Activated CD8-positive, alpha-beta T cell treated with anti-CD3 and anti-CD28 coated beads, Interleukin-2, amount 10 ng/mL, durations not matched to agents 7 days and 5 days (primary cell): ENCODE measurements around the gene AP1G1. TPM values are rescaled to one million over a fixed set of nuclear protein-coding genes. Genes with fewer than 3 reads are reported as not detected.

ENCODE experiments used
- ATAC-seq: fragments of 150-1000 bp; cut with Tn5 transposase; one replicate; pipeline ENCODE4 v1.10.0; 2021; ENCODE audit warnings: moderate library complexity
- CTCF ChIA-PET: fragments of 350-600 bp; sonication (Branson Sonifier 250); formaldehyde crosslinking; loops from one replicate; lab custom pipeline; 2021; ENCODE audit warnings: antibody characterized with exemption; lab: Charles Lee
- POLR2A ChIA-PET: fragments of 350-600 bp; sonication (Branson Sonifier 250); formaldehyde crosslinking; loops from one replicate; lab custom pipeline; 2021; ENCODE audit warnings: antibody characterized with exemption; lab: Charles Lee
- DNase-seq: peaks from one replicate; pipeline ENCODE4 v3.0.0-alpha.2; 2020
- H3K27ac Mint-ChIP-seq: one replicate; pipeline ENCODE4 v1.8.0; 2021; ENCODE audit warnings: mild to moderate bottlenecking, mixed read lengths
- H3K27me3 Mint-ChIP-seq: one replicate; pipeline ENCODE4 v1.8.0; 2021; ENCODE audit warnings: low read depth, mixed read lengths
- H3K36me3 Mint-ChIP-seq: one replicate; pipeline ENCODE4 v1.8.0; 2021; ENCODE audit warnings: low read depth, mixed read lengths
- H3K4me1 Mint-ChIP-seq: one replicate; pipeline ENCODE4 v1.8.0; 2021; ENCODE audit warnings: low read depth, mixed read lengths
- H3K4me3 Mint-ChIP-seq: one replicate; pipeline ENCODE4 v1.8.0; 2021; ENCODE audit warnings: mild to moderate bottlenecking, mixed read lengths
- H3K9me3 Mint-ChIP-seq: one replicate; pipeline ENCODE4 v1.8.0; 2022; ENCODE audit warnings: mixed read lengths; ENCODE audit not compliant: insufficient read depth
- total RNA-seq, 2 experiments: library from RNA; stranded (reverse); gene quantifications; one replicate each; pipeline ENCODE4 v1.2.3, GENCODE V29; 2021

Gene AP1G1
- total RNA-seq = 10 to 100 TPM; 74.9 to 77.4 TPM

GRCh38 chr16:71808593-71809459, at the start of gene AP1G1:
Gene AP1G1 (minus strand): TSS chr16:71808834. CDS start chr16:71789479, 19,355 bp downstream.
- ChIA-PET CTCF (interaction anchor here (0.8 to 2.9 kb wide), 7 partner anchors 15 to 244 kb away, joined by 3 to 29 read pairs (median 4); partner anchors contain the start of gene ZNF821), POLR2A (interaction anchor here (0.6 to 3.6 kb wide), 19 partner anchors 11 to 284 kb away, joined by 3 to 42 read pairs (median 4); partner anchors contain the start of genes ATXN1L, DHX38, IST1 and TXNL4B)
- peaks cover 15% of the 10 kb centered on the region for H3K36me3 Mint-ChIP-seq
- H3K27ac Mint-ChIP-seq = peak within 1 kb of the TSS; percentile 100
- peak within 1 kb of the TSS; percentile 90 for H3K4me3 Mint-ChIP-seq
- no peaks in the 10 kb centered on the region for H3K27me3 Mint-ChIP-seq
- DNase-seq (peak; percentile 96), ATAC-seq (peak; percentile 95)
- peaks cover 25% of the 10 kb centered on the region for H3K4me1 Mint-ChIP-seq
- H3K9me3 Mint-ChIP-seq = no peaks in the 10 kb centered on the region

- H3K36me3 Mint-ChIP-seq = peaks cover 27% of the 10 kb centered on the region
- H3K4me3 Mint-ChIP-seq = no peak overlapping the region
- DNase-seq (peak; percentile 26), ATAC-seq (peak; percentile 51)
- ChIA-PET CTCF (interaction anchor here (1.0 to 5.0 kb wide), 4 partner anchors 15 to 106 kb away, joined by 3 to 43 read pairs (median 6); no protein-coding TSS in a partner anchor), POLR2A (interaction anchor here (1.1 kb wide), 1 partner anchor 10 kb away, joined by 3 read pairs; the partner anchor contains the start of gene ATXN1L)
- H3K9me3 Mint-ChIP-seq = no peaks in the 10 kb centered on the region
- no peaks in the 10 kb centered on the region for H3K27me3 Mint-ChIP-seq
- peak overlapping the region; percentile 71 for H3K27ac Mint-ChIP-seq
- H3K4me1 Mint-ChIP-seq = peaks cover 26% of the 10 kb centered on the region
Measured at GRCh38 chr16:71855937-71856662, 47.5 kb upstream of the AP1G1 start.

- no peaks in the 10 kb centered on the region for H3K27me3 Mint-ChIP-seq
- peaks cover 26% of the 10 kb centered on the region for H3K4me1 Mint-ChIP-seq
- ATAC-seq (no peak), DNase-seq (no peak)
- CTCF ChIA-PET = interaction anchor here (1.2 kb wide), 1 partner anchor 28 kb away, joined by 3 read pairs; no protein-coding TSS in a partner anchor
- no peak overlapping the region for H3K4me3 Mint-ChIP-seq
- no peak overlapping the region for H3K27ac Mint-ChIP-seq
- H3K9me3 Mint-ChIP-seq = no peaks in the 10 kb centered on the region
- H3K36me3 Mint-ChIP-seq = peaks cover 37% of the 10 kb centered on the region
- POLR2A ChIA-PET = interaction anchor here (1.3 kb wide), 1 partner anchor 9 kb away, joined by 3 read pairs; the partner anchor contains the start of gene ATXN1L
Measured at GRCh38 chr16:71854369-71854948, 45.8 kb upstream of the AP1G1 start.

GRCh38 chr16:71853413-71853812, 44.8 kb upstream of the AP1G1 start:
- CTCF ChIA-PET = interaction anchor here (1.2 to 1.9 kb wide), 2 partner anchors 28 to 63 kb away, joined by 3 to 14 read pairs; no protein-coding TSS in a partner anchor
- POLR2A ChIA-PET = interaction anchor here (1.3 kb wide), 1 partner anchor 8 kb away, joined by 3 read pairs; the partner anchor contains the start of gene ATXN1L
- Mint-ChIP-seq H3K36me3 (peaks cover 39% of the 10 kb centered on the region), H3K9me3 (no peaks in the 10 kb centered on the region), H3K4me3 (no peak overlapping the region), H3K27me3 (no peaks in the 10 kb centered on the region), H3K27ac (no peak overlapping the region), H3K4me1 (peaks cover 26% of the 10 kb centered on the region)
- no peak for DNase-seq
- ATAC-seq = no peak

- Mint-ChIP-seq H3K27me3 (no peaks in the 10 kb centered on the region), H3K36me3 (peaks cover 44% of the 10 kb centered on the region), H3K4me1 (peaks cover 31% of the 10 kb centered on the region), H3K27ac (peak overlapping the region; percentile 5), H3K9me3 (no peaks in the 10 kb centered on the region), H3K4me3 (no peak overlapping the region)
- no peak for DNase-seq
- ATAC-seq = no peak
- ChIA-PET POLR2A (no interaction called here), CTCF (interaction anchor here (1.2 to 1.9 kb wide), 3 partner anchors 29 to 241 kb away, joined by 3 to 14 read pairs (median 5); no protein-coding TSS in a partner anchor)
Measured at GRCh38 chr16:71852561-71852960, 43.9 kb upstream of the AP1G1 start.

- Mint-ChIP-seq H3K27me3 (no peaks in the 10 kb centered on the region), H3K4me1 (peaks cover 35% of the 10 kb centered on the region), H3K27ac (peak overlapping the region; percentile 5), H3K36me3 (peaks cover 41% of the 10 kb centered on the region), H3K4me3 (no peak overlapping the region), H3K9me3 (no peaks in the 10 kb centered on the region)
- ChIA-PET CTCF (interaction anchor here (0.8 to 1.9 kb wide), 3 partner anchors 22 to 241 kb away, joined by 3 to 14 read pairs (median 5); no protein-coding TSS in a partner anchor), POLR2A (no interaction called here)
- DNase-seq (no peak), ATAC-seq (no peak)
Measured at GRCh38 chr16:71852158-71852557, 43.5 kb upstream of the AP1G1 start.

GRCh38 chr16:71851746-71852145, 43.1 kb upstream of the AP1G1 start:
- DNase-seq (no peak), ATAC-seq (no peak)
- ChIA-PET POLR2A (no interaction called here), CTCF (interaction anchor here (0.8 to 1.9 kb wide), 4 partner anchors 23 to 241 kb away, joined by 3 to 14 read pairs (median 4); no protein-coding TSS in a partner anchor)
- H3K27ac Mint-ChIP-seq = no peak overlapping the region
- no peak overlapping the region for H3K4me3 Mint-ChIP-seq
- peaks cover 39% of the 10 kb centered on the region for H3K4me1 Mint-ChIP-seq
- H3K9me3 Mint-ChIP-seq = no peaks in the 10 kb centered on the region
- H3K36me3 Mint-ChIP-seq = peaks cover 41% of the 10 kb centered on the region
- no peaks in the 10 kb centered on the region for H3K27me3 Mint-ChIP-seq

- Mint-ChIP-seq H3K36me3 (peaks cover 38% of the 10 kb centered on the region), H3K27me3 (no peaks in the 10 kb centered on the region), H3K4me1 (peaks cover 33% of the 10 kb centered on the region), H3K4me3 (no peak overlapping the region), H3K9me3 (no peaks in the 10 kb centered on the region), H3K27ac (no peak overlapping the region)
- no peak for DNase-seq
- ChIA-PET POLR2A (interaction anchor here (1.0 kb wide), 1 partner anchor 34 kb away, joined by 6 read pairs; no protein-coding TSS in a partner anchor), CTCF (interaction anchor here (0.8 to 4.3 kb wide), 3 partner anchors 10 to 34 kb away, joined by 3 to 39 read pairs (median 5); partner anchors contain the start of gene ZNF821)
- ATAC-seq = no peak
Measured at GRCh38 chr16:71848622-71849021, 40.0 kb upstream of the AP1G1 start.

GRCh38 chr16:71847096-71847495, 38.5 kb upstream of the AP1G1 start:
- Mint-ChIP-seq H3K27ac (peak overlapping the region; percentile 94), H3K36me3 (peaks cover 26% of the 10 kb centered on the region), H3K4me1 (peaks cover 35% of the 10 kb centered on the region), H3K27me3 (no peaks in the 10 kb centered on the region), H3K4me3 (peak overlapping the region; percentile 90), H3K9me3 (no peaks in the 10 kb centered on the region)
- CTCF ChIA-PET = interaction anchor here (0.6 to 4.3 kb wide), 5 partner anchors 11 to 115 kb away, joined by 3 to 39 read pairs (median 4); partner anchors contain the start of gene ZNF821
- no peak for ATAC-seq
- POLR2A ChIA-PET = interaction anchor here (1.6 to 3.2 kb wide), 4 partner anchors 36 to 58 kb away, joined by 5 to 39 read pairs (median 18); partner anchors contain the start of genes AP1G1 and ZNF821
- no peak for DNase-seq

- H3K4me3 Mint-ChIP-seq = peak overlapping the region; percentile 90
- ATAC-seq (peak; percentile 9), DNase-seq (peak; percentile 40)
Measured at GRCh38 chr16:71846431-71846830, 37.8 kb upstream of the AP1G1 start.

More at GRCh38 chr16:71846431-71846830, 37.8 kb upstream of the AP1G1 start:
- Mint-ChIP-seq H3K9me3 (no peaks in the 10 kb centered on the region), H3K27me3 (no peaks in the 10 kb centered on the region), H3K36me3 (peaks cover 23% of the 10 kb centered on the region), H3K4me1 (peaks cover 36% of the 10 kb centered on the region), H3K27ac (peak overlapping the region; percentile 94)
- ChIA-PET POLR2A (interaction anchor here (0.7 to 3.2 kb wide), 18 partner anchors 8 to 116 kb away, joined by 3 to 39 read pairs (median 4); partner anchors contain the start of genes AP1G1 and ZNF821), CTCF (interaction anchor here (1.1 to 4.3 kb wide), 5 partner anchors 29 to 115 kb away, joined by 3 to 39 read pairs (median 4); partner anchors contain the start of gene ZNF821)
